GM12878 (cell line): ENCODE results near the gene TLX2. TPM values are rescaled to one million over a fixed set of nuclear protein-coding genes. Genes with fewer than 3 reads are reported as not detected.
A peak's percentile ranks its signal among the peaks of the same experiment; 100 is the strongest.

Experiments
- ATAC-seq: fragments of 200-7000 bp; cut with Tn5 transposase; 3 replicates; pipeline ENCODE4 v1.9.1; 2020; ENCODE audit warnings: mild to moderate bottlenecking, moderate library complexity
- BruUV-seq: library from RNA; stranded (reverse); fragments of 400-500 nt; replicated peaks from 2 replicates; lab custom pipeline; 2021; lab: Mats Ljungman, UMichigan
- CTCF ChIA-PET: fragments of 300-600 bp; sonication (Branson Sonifier 250); formaldehyde crosslinking; extraction: SDS; loops from one replicate; lab custom pipeline; 2021; ENCODE audit warnings: inconsistent platforms; lab: Yijun Ruan, JAX
- POLR2A ChIA-PET: fragments of 350-600 bp; formaldehyde crosslinking; extraction: SDS; loops from one replicate; lab custom pipeline; 2021; ENCODE audit warnings: inconsistent platforms; lab: Charles Lee
- RAD21 ChIA-PET: fragments of 300-600 bp; sonication (Branson Sonifier 250); formaldehyde crosslinking; loops from one replicate; lab custom pipeline; 2023; ENCODE audit warnings: antibody characterized with exemption; ENCODE audit not compliant: unreplicated experiment; lab: Charles Lee
- SMC1A ChIA-PET: fragments of 300-600 bp; sonication (Branson Sonifier 250); formaldehyde crosslinking; loops from one replicate; lab custom pipeline; 2023; ENCODE audit not compliant: unreplicated experiment, uncharacterized antibody; lab: Charles Lee
- DNase-seq: peaks from one replicate; pipeline ENCODE4 v3.0.0-alpha.2; 2011; ENCODE audit warnings: low read depth, low spot score
- FAIRE-seq: peaks from 3 replicates; lab custom pipeline; 2011; peaks lifted over from hg19 to GRCh38; lab: Jason Lieb, UNC
- H2AFZ ChIP-seq: 2 replicates; pipeline ENCODE4 v1.6.0; 2011; ENCODE audit warnings: low read depth, low read length, control low read depth; ENCODE audit not compliant: control insufficient read depth
- H3K27ac ChIP-seq: 2 replicates; pipeline ENCODE4 v1.5.1; 2011; ENCODE audit warnings: control low read depth; ENCODE audit not compliant: control insufficient read depth, insufficient read depth
- H3K27me3 ChIP-seq, 2 experiments: replicated peaks in 1 of 2; 2 replicates each; pipeline versions ENCODE4 v1.6.0 to v1.6.1; 2011; ENCODE audit warnings: low read length in 1 of 2; ENCODE audit not compliant: control insufficient read depth in 2 of 2, insufficient read depth in 2 of 2
- H3K36me3 ChIP-seq, 2 experiments: 2 replicates each; pipeline ENCODE4 v1.5.1; 2011; ENCODE audit warnings: low read length in 1 of 2; ENCODE audit not compliant: control insufficient read depth in 2 of 2, insufficient read depth in 2 of 2
- H3K4me1 ChIP-seq: 2 replicates; pipeline ENCODE4 v1.6.1; 2011; ENCODE audit warnings: mild to moderate bottlenecking, low read length, moderate library complexity, mixed read lengths; ENCODE audit not compliant: control insufficient read depth, insufficient read depth
- H3K4me2 ChIP-seq: 2 replicates; pipeline ENCODE4 v1.6.0; 2011; ENCODE audit warnings: control low read depth; ENCODE audit not compliant: control insufficient read depth, insufficient read depth
- H3K4me3 ChIP-seq: fragments of 200-600 bp; sonication (generic); 2 replicates; pipeline ENCODE4 v1.5.1; 2016
- H3K79me2 ChIP-seq: 2 replicates; pipeline ENCODE4 v1.6.0; 2011; ENCODE audit warnings: low read length; ENCODE audit not compliant: control insufficient read depth, insufficient read depth
- H3K9ac ChIP-seq: 2 replicates; pipeline ENCODE4 v1.8.0; 2011; ENCODE audit warnings: low read length, control low read depth, mixed read lengths; ENCODE audit not compliant: control insufficient read depth, insufficient read depth
- H3K9me3 ChIP-seq: replicated peaks from 3 replicates; pipeline ENCODE4 v1.5.1; 2011; ENCODE audit warnings: mild to moderate bottlenecking, low read length; ENCODE audit not compliant: control insufficient read depth, insufficient read depth
- H4K20me1 ChIP-seq: 2 replicates; pipeline ENCODE4 v1.6.0; 2011; ENCODE audit not compliant: control insufficient read depth, insufficient read depth
- BRCA1 ChIP-seq: IDR thresholded peaks from 2 replicates; pipeline ENCODE4 v1.6.1; 2011; ENCODE audit warnings: low read depth, low read length, improper control_type of control experiment
- CBFB ChIP-seq: IDR thresholded peaks from 2 replicates; pipeline ENCODE4 v1.6.1; 2016; ENCODE audit warnings: antibody characterized with exemption, low read depth
- DPF2 ChIP-seq: fragments of 450-650 bp; IDR thresholded peaks from 2 replicates; pipeline ENCODE4 v1.6.1; 2017; ENCODE audit warnings: mild to moderate bottlenecking
- E2F4 ChIP-seq: IDR thresholded peaks from 2 replicates; pipeline ENCODE4 v1.6.1; 2012; ENCODE audit warnings: low read depth, low read length, improper control_type of control experiment
- HSF1 ChIP-seq: fragments of 150-350 bp; IDR thresholded peaks from 2 replicates; pipeline ENCODE4 v1.6.1; 2014; ENCODE audit warnings: mild to moderate bottlenecking, low read depth, low read length
- JUNB ChIP-seq: IDR thresholded peaks from 2 replicates; pipeline ENCODE4 v1.6.1; 2016; ENCODE audit warnings: antibody characterized with exemption, mild to moderate bottlenecking
- POLR2A ChIP-seq: IDR thresholded peaks from 2 replicates; pipeline ENCODE4 v1.6.1; 2011; ENCODE audit warnings: low read depth, mild to moderate bottlenecking, low read length
- SMARCA5 ChIP-seq: fragments of 450-650 bp; IDR thresholded peaks from 2 replicates; pipeline ENCODE4 v1.6.1; 2017; ENCODE audit warnings: mild to moderate bottlenecking
- TCF12 ChIP-seq: IDR thresholded peaks from 2 replicates; pipeline ENCODE4 v1.6.1; 2011; ENCODE audit warnings: low read depth, mild to moderate bottlenecking, low read length
- ZBTB11 ChIP-seq: fragments of 450-650 bp; formaldehyde crosslinking; IDR thresholded peaks from 2 replicates; pipeline ENCODE4 v1.5.0; 2022; ENCODE audit warnings: mild to moderate bottlenecking, missing genetic modification characterization
- ZNF622 ChIP-seq: fragments of 450-650 bp; IDR thresholded peaks from 2 replicates; pipeline ENCODE4 v1.6.1; 2017; ENCODE audit warnings: mild to moderate bottlenecking, inconsistent platforms
- WGBS: methylation state at CpG from one replicate; pipeline ENCODE4 v1.1.6; 2016; ENCODE audit warnings: low lambda C conversion rate; ENCODE audit not compliant: insufficient replicate concordance, insufficient coverage; ENCODE audit errors: missing lambda C conversion rate; 5-methylcytosine and 5-hydroxymethylcytosine counted together
- in situ Hi-C: fragments of 300-500 bp; cut with MboI; formaldehyde crosslinking; loops from 9 replicates; pipeline ENCODE4 v1.14.3; 2018; ENCODE audit warnings: mixed read lengths
- intact Hi-C: fragments of 100-400 bp; cut with micrococcal nuclease; formaldehyde crosslinking; loops from one replicate; pipeline ENCODE4 v1.14.2; 2022; ENCODE audit not compliant: unreplicated experiment
- polyA plus RNA-seq, 11 experiments: library from polyadenylated mRNA; depleted of rRNA in 4 of 11; unstranded in 6 of 11; stranded (reverse) in 5 of 11; fragments of >200 nt; fragmentation: Nextera tagmentation in 4 of 11; fragmentation: Illumina TruSeq in 1 of 11; extraction: Ambion mirVana in 4 of 11; extraction: Trizol in 1 of 11; gene quantifications; 1 replicate in 1 of 11; 2 replicates in 10 of 11; pipeline versions ENCODE4 v1.2.1 to v1.2.3, GENCODE V29; 2011 to 2016; ENCODE audit warnings: inconsistent platforms in 2 of 11, missing spikeins in 2 of 11, low read depth in 1 of 11
- total RNA-seq, 4 experiments: library from RNA; depleted of rRNA in 3 of 4; stranded (reverse); fragments of >200 nt in 3 of 4; fragmentation: Illumina TruSeq in 1 of 4; extraction: Trizol in 1 of 4; gene quantifications; 2 replicates each; pipeline versions ENCODE4 v1.2.1 to v1.2.3, GENCODE V29; 2013 to 2021
- TF ChIP-seq, protein P1 (sequence below): IDR thresholded peaks from 2 replicates; pipeline ENCODE4 v1.6.1; 2012; ENCODE audit warnings: low read depth, low read length, improper control_type of control experiment
- TF ChIP-seq, protein P2 (sequence below): IDR thresholded peaks from 2 replicates; pipeline ENCODE4 v1.6.1; 2011; ENCODE audit warnings: mild to moderate bottlenecking, low read depth, low read length, moderate library complexity; ENCODE audit not compliant: insufficient replicate concordance
- TF ChIP-seq, protein P3 (sequence below), 3 experiments: IDR thresholded peaks in 2 of 3; conservative IDR thresholded peaks in 1 of 3; 2 replicates each; pipeline ENCODE4 v1.5.1; 2011; ENCODE audit warnings: low read depth in 3 of 3, low read length in 3 of 3, mild to moderate bottlenecking in 3 of 3, control low read depth in 2 of 3, moderate library complexity in 2 of 3, inconsistent platforms in 1 of 3, mixed read lengths in 1 of 3; ENCODE audit not compliant: control insufficient read depth in 2 of 3, insufficient read depth in 1 of 3; ENCODE audit errors: extremely low read depth in 1 of 3

TLX2 gene
- total and polyA plus RNA-seq, 10 of the 15 experiments (the other 5 are each of a cell fraction or from before 2014, with no cell fraction given): 0.06 to 5.5 (median 3.6) TPM; not detected in 1

DNA sequence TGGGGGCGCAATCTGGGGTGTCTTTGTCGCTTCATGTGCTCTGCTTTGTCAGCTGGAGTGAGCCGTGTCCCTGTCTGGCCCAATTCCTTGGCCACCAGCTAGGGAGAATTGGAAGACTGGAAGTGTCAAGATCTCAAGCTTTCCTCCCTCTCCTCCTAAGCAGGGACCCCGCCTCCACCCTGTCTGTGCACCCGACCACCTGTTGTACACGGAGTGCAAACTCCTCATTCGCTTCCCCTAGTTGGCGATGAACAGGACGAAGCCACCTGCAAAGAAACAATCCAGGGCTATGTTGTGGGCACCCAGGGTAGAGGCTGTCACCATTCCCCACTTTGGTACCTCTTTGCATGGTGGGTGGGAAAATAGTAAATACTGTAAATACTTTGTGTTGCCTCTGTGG lies 13.5 kb downstream of the TLX2 start:
- no peaks in the 10 kb centered on the region for H3K9me3 ChIP-seq
- intact Hi-C loops: no loop called here
- ChIA-PET CTCF (interaction anchor here (1.5 to 10.4 kb wide), 4 partner anchors 18 to 59 kb away, joined by 4 to 226 read pairs (median 116); partner anchors contain the start of gene PCGF1), SMC1A (interaction anchor here (1.7 to 9.9 kb wide), 3 partner anchors 19 to 59 kb away, joined by 7 to 208 read pairs (median 52); partner anchors contain the start of gene PCGF1), POLR2A (interaction anchor here (0.7 to 2.6 kb wide), 3 partner anchors 24 to 59 kb away, joined by 3 to 10 read pairs (median 3); partner anchors contain the start of genes CCDC142 and TTC31), RAD21 (interaction anchor here (7.5 kb wide), 1 partner anchor 59 kb away, joined by 158 read pairs; no protein-coding TSS in a partner anchor)
- ATAC-seq (no peak), FAIRE-seq (no peak), DNase-seq (no peak)
- no peak overlapping the region for H3K27ac ChIP-seq
- 95% methylated on average over 9 of the region's 9 CpGs for WGBS
- H3K4me1 ChIP-seq: peaks cover 33% of the 10 kb centered on the region
- H2AFZ ChIP-seq: no peak overlapping the region
- BruUV-seq: TSS peak; percentile 78
- peaks cover 50% of the 10 kb centered on the region for H3K79me2 ChIP-seq
- peaks cover 13 to 29% of the 10 kb centered on the region in 2 experiments for H3K36me3 ChIP-seq
- no peaks in the 10 kb centered on the region for H4K20me1 ChIP-seq
- no peaks in the 10 kb centered on the region for H3K27me3 ChIP-seq
- H3K4me3 ChIP-seq: peak overlapping the region; percentile 84; the same call in 1 of the 2 replicates
- in situ Hi-C loops: no loop called here
- H3K9ac ChIP-seq: no peak overlapping the region
- peak overlapping the region; percentile 88 for H3K4me2 ChIP-seq
- TF ChIP-seq HSF1 (no peak), SMARCA5 (no peak), TCF12 (no peak), ZNF622 (no peak), E2F4 (no peak), POLR2A (no peak), DPF2 (no peak), ZBTB11 (CRISPR knock-in tag) (no peak), CBFB (no peak), JUNB (no peak), BRCA1 (no peak)
- TF ChIP-seq, protein P1, sequence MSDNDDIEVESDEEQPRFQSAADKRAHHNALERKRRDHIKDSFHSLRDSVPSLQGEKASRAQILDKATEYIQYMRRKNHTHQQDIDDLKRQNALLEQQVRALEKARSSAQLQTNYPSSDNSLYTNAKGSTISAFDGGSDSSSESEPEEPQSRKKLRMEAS: no peak
- TF ChIP-seq, protein P2, sequence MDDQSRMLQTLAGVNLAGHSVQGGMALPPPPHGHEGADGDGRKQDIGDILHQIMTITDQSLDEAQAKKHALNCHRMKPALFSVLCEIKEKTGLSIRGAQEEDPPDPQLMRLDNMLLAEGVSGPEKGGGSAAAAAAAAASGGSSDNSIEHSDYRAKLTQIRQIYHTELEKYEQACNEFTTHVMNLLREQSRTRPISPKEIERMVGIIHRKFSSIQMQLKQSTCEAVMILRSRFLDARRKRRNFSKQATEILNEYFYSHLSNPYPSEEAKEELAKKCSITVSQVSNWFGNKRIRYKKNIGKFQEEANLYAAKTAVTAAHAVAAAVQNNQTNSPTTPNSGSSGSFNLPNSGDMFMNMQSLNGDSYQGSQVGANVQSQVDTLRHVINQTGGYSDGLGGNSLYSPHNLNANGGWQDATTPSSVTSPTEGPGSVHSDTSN: no peak
- TF ChIP-seq, protein P3, sequence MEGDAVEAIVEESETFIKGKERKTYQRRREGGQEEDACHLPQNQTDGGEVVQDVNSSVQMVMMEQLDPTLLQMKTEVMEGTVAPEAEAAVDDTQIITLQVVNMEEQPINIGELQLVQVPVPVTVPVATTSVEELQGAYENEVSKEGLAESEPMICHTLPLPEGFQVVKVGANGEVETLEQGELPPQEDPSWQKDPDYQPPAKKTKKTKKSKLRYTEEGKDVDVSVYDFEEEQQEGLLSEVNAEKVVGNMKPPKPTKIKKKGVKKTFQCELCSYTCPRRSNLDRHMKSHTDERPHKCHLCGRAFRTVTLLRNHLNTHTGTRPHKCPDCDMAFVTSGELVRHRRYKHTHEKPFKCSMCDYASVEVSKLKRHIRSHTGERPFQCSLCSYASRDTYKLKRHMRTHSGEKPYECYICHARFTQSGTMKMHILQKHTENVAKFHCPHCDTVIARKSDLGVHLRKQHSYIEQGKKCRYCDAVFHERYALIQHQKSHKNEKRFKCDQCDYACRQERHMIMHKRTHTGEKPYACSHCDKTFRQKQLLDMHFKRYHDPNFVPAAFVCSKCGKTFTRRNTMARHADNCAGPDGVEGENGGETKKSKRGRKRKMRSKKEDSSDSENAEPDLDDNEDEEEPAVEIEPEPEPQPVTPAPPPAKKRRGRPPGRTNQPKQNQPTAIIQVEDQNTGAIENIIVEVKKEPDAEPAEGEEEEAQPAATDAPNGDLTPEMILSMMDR (IDR thresholded peaks at IDR 0.05 in 2 of 3, conservative IDR thresholded peaks at IDR 0.05 in 1 of 3; ENCODE audit: control insufficient read depth in 2 of 3, extremely low read depth in 1 of 3, insufficient read depth in 1 of 3, low read depth in 3 of 3, low read length in 3 of 3): no peak
